B cell (primary cell): ENCODE results near the gene CERT1. TPM values are rescaled to one million over a fixed set of nuclear protein-coding genes. Genes with fewer than 3 reads are reported as not detected.
"Not testable (repeated sequence)": the region's sequence is repeated elsewhere in the genome, so short reads cannot be mapped to it uniquely, and the experiment has no call there.

Experiments
- ATAC-seq: fragments of 200-7000 bp; cut with Tn5 transposase; one replicate; pipeline ENCODE4 v1.10.0; 2021; ENCODE audit warnings: low read depth, mild to moderate bottlenecking, moderate number of reproducible peaks, moderate library complexity
- CTCF ChIA-PET: fragments of 350-600 bp; sonication (Branson Sonifier 250); formaldehyde crosslinking; loops from one replicate; lab custom pipeline; 2021; ENCODE audit warnings: antibody characterized with exemption, inconsistent platforms; lab: Charles Lee
- POLR2A ChIA-PET: fragments of 350-600 bp; sonication (Branson Sonifier 250); formaldehyde crosslinking; loops from one replicate; lab custom pipeline; 2021; ENCODE audit warnings: antibody characterized with exemption; lab: Charles Lee
- DNase-seq: peaks from one replicate; pipeline ENCODE4 v3.0.0; 2013
- H2AFZ ChIP-seq: 2 replicates; pipeline ENCODE4 v1.6.1; 2012; ENCODE audit warnings: mild to moderate bottlenecking, low read depth, low read length; ENCODE audit not compliant: insufficient read depth, poor library complexity, severe bottlenecking
- H3K27ac ChIP-seq, 2 donors: 1 replicate in 1 of 2; 2 replicates in 1 of 2; pipeline ENCODE4 v1.5.1; 2012 to 2013; ENCODE audit warnings: low read length in 2 of 2, mild to moderate bottlenecking in 2 of 2, moderate library complexity in 1 of 2
- H3K27me3 ChIP-seq, 4 experiments: fragments of 200-600 bp in 1 of 4; sonication (generic) in 1 of 4; replicated peaks in 1 of 4; 1 replicate in 2 of 4; 2 replicates in 2 of 4; pipeline versions ENCODE4 v1.6.1 to v1.7.0; 2013 to 2016; ENCODE audit warnings: low read length in 3 of 4, mild to moderate bottlenecking in 2 of 4, mixed read lengths in 1 of 4, moderate library complexity in 1 of 4; ENCODE audit not compliant: insufficient read depth in 4 of 4, control insufficient read depth in 3 of 4; ENCODE audit errors: control extremely low read depth in 1 of 4
- H3K36me3 ChIP-seq, 2 experiments: replicated peaks in 1 of 2; 1 replicate in 1 of 2; 2 replicates in 1 of 2; pipeline versions ENCODE4 v1.6.1 to v1.7.1; 2013; ENCODE audit warnings: low read length in 1 of 2; ENCODE audit not compliant: insufficient read depth in 2 of 2, control insufficient read depth in 1 of 2; ENCODE audit errors: control extremely low read depth in 1 of 2, extremely low read depth in 1 of 2
- H3K4me1 ChIP-seq, 2 donors: fragments of 200-600 bp in 1 of 2; sonication (generic) in 1 of 2; 1 replicate in 1 of 2; 2 replicates in 1 of 2; pipeline versions ENCODE4 v1.5.1 to v1.6.1; 2013 to 2017; ENCODE audit warnings: low read length in 2 of 2; ENCODE audit not compliant: control insufficient read depth in 2 of 2, insufficient read depth in 2 of 2
- H3K4me2 ChIP-seq: replicated peaks from 2 replicates; pipeline ENCODE3; 2012; ENCODE audit warnings: mild to moderate bottlenecking, low read depth, low read length; ENCODE audit not compliant: poor library complexity, severe bottlenecking
- H3K4me3 ChIP-seq, 5 experiments: fragments of 200-600 bp in 1 of 5; sonication (generic) in 1 of 5; 1 replicate in 3 of 5; 2 replicates in 2 of 5; pipeline versions ENCODE4 v1.5.1 to v1.7.0; 2011 to 2016; ENCODE audit warnings: low read length in 4 of 5, mild to moderate bottlenecking in 4 of 5, low read depth in 2 of 5, control low read depth in 1 of 5, moderate library complexity in 1 of 5; ENCODE audit not compliant: insufficient read depth in 1 of 5; ENCODE audit errors: control extremely low read depth in 1 of 5, extremely low read depth in 1 of 5
- H3K79me2 ChIP-seq: fragments of 200-600 bp; sonication (generic); one replicate; pipeline ENCODE4 v1.6.0; 2016; ENCODE audit warnings: low read length; ENCODE audit not compliant: control insufficient read depth, insufficient read depth
- H3K9ac ChIP-seq: fragments of 200-600 bp; sonication (generic); 2 replicates; pipeline ENCODE4 v1.6.1; 2017; ENCODE audit warnings: mild to moderate bottlenecking, low read length, moderate library complexity
- H3K9me3 ChIP-seq, 3 donors: one replicate each; pipeline versions ENCODE4 v1.6.1 to v1.7.1; 2013; ENCODE audit warnings: low read length in 2 of 3; ENCODE audit not compliant: control insufficient read depth in 2 of 3, insufficient read depth in 1 of 3; ENCODE audit errors: control extremely low read depth in 1 of 3
- H4K20me1 ChIP-seq: 2 replicates; pipeline ENCODE4 v1.6.0; 2012; ENCODE audit warnings: mild to moderate bottlenecking, low read length; ENCODE audit not compliant: insufficient read depth, control insufficient read depth, poor library complexity, severe bottlenecking
- H3K27ac Mint-ChIP-seq: one replicate; pipeline ENCODE4 v1.8.0; 2021; ENCODE audit warnings: mixed read lengths
- H3K27me3 Mint-ChIP-seq: one replicate; pipeline ENCODE4 v1.8.0; 2021; ENCODE audit warnings: mixed read lengths
- H3K4me1 Mint-ChIP-seq: one replicate; pipeline ENCODE4 v1.8.0; 2021; ENCODE audit warnings: mixed read lengths
- H3K4me3 Mint-ChIP-seq: one replicate; pipeline ENCODE4 v1.8.0; 2021; ENCODE audit warnings: mixed read lengths
- H3K9me3 Mint-ChIP-seq: one replicate; pipeline ENCODE4 v1.8.0; 2022; ENCODE audit warnings: mixed read lengths; ENCODE audit not compliant: insufficient read depth
- EZH2 ChIP-seq: IDR thresholded peaks from 2 replicates; pipeline ENCODE4 v1.6.1; 2012; ENCODE audit warnings: borderline replicate concordance, low read depth, mild to moderate bottlenecking, moderate library complexity, low read length; ENCODE audit not compliant: insufficient read depth, poor library complexity, severe bottlenecking
- WGBS: methylation state at CpG from one replicate; pipeline ENCODE4 v1.1.5; 2013; ENCODE audit warnings: missing lambda C conversion rate; ENCODE audit not compliant: insufficient coverage; 5-methylcytosine and 5-hydroxymethylcytosine counted together
- intact Hi-C: fragments of 100-400 bp; cut with micrococcal nuclease; formaldehyde crosslinking; loops from one replicate; pipeline ENCODE4 v1.10.0; 2022
- polyA plus RNA-seq: library from polyadenylated mRNA; depleted of rRNA; stranded (reverse); fragments of >200 nt; gene quantifications from 2 replicates; pipeline ENCODE4 v1.2.3, GENCODE V29; 2012
- total RNA-seq, 2 donors: library from RNA; stranded (reverse); fragments of 120-200 nt in 1 of 2; gene quantifications; 1 replicate in 1 of 2; 2 replicates in 1 of 2; pipeline versions ENCODE4 v1.2.3 to v1.2.4, GENCODE V29; 2013 to 2022
- TF ChIP-seq, protein P1 (sequence below): fragments of 200-600 bp; IDR thresholded peaks from one replicate; pipeline ENCODE4 v1.8.0; 2022; ENCODE audit warnings: antibody characterized with exemption, mild to moderate bottlenecking

Gene CERT1
- total and polyA plus RNA-seq, 2 donors (not counting 1 experiment from before 2014, with no cell fraction given): 13.7 to 60.5 TPM

DNA sequence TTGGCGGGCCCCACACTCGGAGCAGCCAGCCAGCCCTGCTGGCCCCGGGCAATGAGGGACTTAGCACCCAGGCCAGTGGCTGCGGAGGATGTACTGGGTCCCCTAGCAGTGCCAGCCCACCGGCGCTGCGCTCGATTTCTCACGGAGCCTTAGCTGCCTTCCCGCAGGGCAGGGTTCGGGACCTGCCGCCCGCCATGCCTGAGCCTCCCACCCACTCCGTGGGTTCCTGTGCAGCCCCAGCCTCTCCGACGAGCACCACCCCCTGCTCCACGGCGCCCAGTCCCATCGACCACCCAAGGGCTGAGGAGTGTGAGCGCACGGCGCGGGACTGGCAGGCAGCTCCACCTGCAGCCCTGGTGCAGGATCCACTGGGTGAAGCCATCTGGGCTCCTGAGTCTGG is 177.7 kb downstream of the CERT1 start:
- CTCF ChIA-PET, H3K36me3 ChIP-seq, H2AFZ ChIP-seq, intact Hi-C loops, DNase-seq, H4K20me1 ChIP-seq, H3K9me3 ChIP-seq, H3K9ac ChIP-seq, ATAC-seq, H3K4me3 Mint-ChIP-seq, H3K4me3 ChIP-seq, H3K4me2 ChIP-seq, H3K27me3 ChIP-seq, H3K9me3 Mint-ChIP-seq, H3K27ac Mint-ChIP-seq, POLR2A ChIA-PET, H3K27ac ChIP-seq, H3K27me3 Mint-ChIP-seq: not testable (repeated sequence)
- peaks cover 13% of the 10 kb centered on the region for H3K4me1 Mint-ChIP-seq
- H3K79me2 ChIP-seq: peaks cover 18% of the 10 kb centered on the region
- peaks cover 15 to 16% of the 10 kb centered on the region in 2 donors for H3K4me1 ChIP-seq
- WGBS: 99% methylated on average over 17 of the region's 23 CpGs

DNA sequence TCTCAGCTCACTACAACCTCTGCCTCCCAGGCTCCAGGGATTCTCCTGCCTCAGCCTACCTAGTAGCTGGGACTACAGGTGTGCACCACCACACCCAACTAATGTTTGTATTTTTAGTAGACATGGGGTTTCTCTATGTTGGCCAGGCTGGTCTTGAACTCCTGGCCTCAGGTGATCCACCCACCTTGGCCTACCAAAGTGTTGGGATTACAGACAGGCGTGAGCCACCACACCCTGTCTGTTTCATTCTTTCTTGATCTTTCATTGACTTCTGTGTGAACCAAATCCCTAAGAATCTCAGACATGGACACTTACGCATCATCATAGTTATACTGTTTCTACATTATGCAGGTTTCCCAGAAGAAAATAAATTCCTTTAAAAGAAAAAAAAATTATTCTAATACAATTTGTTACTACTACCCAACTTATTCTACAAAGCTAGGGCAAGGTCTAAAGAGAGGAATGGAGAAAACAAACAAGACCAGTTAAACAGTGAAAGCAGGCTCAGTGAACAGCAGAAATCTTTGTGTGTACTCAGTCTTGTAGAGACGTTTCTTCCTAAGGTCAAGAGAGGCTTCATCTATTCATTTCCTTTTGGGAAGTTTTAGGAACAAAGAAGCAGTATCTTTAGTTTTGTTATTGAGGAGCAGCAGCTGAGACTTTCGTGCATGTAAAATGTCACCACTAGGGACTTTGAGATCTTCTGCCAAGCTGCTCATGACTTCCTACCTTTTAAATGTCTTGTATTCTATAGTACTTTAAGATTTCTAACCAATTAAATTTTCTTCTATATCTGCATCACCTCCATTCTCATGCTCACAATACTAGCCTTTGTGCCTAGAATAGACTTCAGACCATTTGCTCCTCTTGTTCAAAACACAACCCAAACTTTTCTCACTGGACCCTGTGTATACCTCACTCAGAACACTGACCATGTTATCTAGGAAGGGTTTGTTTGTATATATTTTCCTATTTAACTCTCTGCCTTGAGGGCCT is 180.0 kb downstream of the CERT1 start:
- H3K27me3 Mint-ChIP-seq: peaks cover 7% of the 10 kb centered on the region

More for the DNA sequence above, 180.0 kb downstream of the CERT1 start:
- Histone ChIP-seq H3K9ac (no peak overlapping the region), H3K4me2 (no peak overlapping the region), H3K9me3 (no peaks in the 10 kb centered on the region), H2AFZ (no peak overlapping the region), H3K27me3 (no peaks in the 10 kb centered on the region), H3K4me3 (no peak overlapping the region), H3K79me2 (no peaks in the 10 kb centered on the region), H3K4me1 (peaks cover 4 to 6% of the 10 kb centered on the region in 2 donors), H4K20me1 (no peaks in the 10 kb centered on the region), H3K27ac (no peak overlapping the region), H3K36me3 (no peaks in the 10 kb centered on the region)
- intact Hi-C loops: no loop called here
- Mint-ChIP-seq H3K4me1 (no peaks in the 10 kb centered on the region), H3K27ac (no peak overlapping the region), H3K4me3 (no peak overlapping the region), H3K9me3 (no peaks in the 10 kb centered on the region)
- TF ChIP-seq, protein P1, sequence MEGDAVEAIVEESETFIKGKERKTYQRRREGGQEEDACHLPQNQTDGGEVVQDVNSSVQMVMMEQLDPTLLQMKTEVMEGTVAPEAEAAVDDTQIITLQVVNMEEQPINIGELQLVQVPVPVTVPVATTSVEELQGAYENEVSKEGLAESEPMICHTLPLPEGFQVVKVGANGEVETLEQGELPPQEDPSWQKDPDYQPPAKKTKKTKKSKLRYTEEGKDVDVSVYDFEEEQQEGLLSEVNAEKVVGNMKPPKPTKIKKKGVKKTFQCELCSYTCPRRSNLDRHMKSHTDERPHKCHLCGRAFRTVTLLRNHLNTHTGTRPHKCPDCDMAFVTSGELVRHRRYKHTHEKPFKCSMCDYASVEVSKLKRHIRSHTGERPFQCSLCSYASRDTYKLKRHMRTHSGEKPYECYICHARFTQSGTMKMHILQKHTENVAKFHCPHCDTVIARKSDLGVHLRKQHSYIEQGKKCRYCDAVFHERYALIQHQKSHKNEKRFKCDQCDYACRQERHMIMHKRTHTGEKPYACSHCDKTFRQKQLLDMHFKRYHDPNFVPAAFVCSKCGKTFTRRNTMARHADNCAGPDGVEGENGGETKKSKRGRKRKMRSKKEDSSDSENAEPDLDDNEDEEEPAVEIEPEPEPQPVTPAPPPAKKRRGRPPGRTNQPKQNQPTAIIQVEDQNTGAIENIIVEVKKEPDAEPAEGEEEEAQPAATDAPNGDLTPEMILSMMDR: no peak
- TF ChIP-seq EZH2: no peak
- ATAC-seq (no peak), DNase-seq (no peak)
- 100% methylated on average over 1 of the region's 4 CpGs for WGBS
- CTCF ChIA-PET: interaction anchor here (0.6 kb wide), 1 partner anchor 432 kb away, joined by 3 read pairs; no protein-coding TSS in a partner anchor
- POLR2A ChIA-PET: no interaction called here
